Epidermal melanocyte (primary cell): ENCODE results near the gene N4BP2L1.

Experiments used
- DNase-seq: peaks from one replicate; pipeline ENCODE4 v3.0.0; 2011; ENCODE audit warnings: low spot score; ENCODE audit not compliant: insufficient read length

The N4BP2L1 gene

DNA sequence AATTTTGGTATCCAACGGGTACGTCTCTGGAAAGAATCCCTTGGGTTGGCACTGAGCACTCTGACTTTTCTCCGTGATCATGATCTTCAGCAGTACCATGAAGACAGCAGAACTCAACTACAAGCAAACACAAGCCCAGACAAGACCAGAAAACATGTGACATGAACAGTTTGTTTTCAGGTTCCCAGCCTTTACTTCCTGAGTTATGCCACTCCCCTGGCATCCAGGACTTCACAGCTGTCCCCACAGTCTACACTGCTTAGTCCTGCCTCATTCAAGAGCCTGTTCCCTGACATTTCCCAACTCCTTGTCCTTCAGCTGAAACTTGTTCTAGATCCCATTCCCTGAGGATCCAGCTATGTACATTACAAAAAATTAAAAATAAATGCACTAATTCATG, 4.9 kb upstream of the N4BP2L1 start:
- no peak for DNase-seq

DNA sequence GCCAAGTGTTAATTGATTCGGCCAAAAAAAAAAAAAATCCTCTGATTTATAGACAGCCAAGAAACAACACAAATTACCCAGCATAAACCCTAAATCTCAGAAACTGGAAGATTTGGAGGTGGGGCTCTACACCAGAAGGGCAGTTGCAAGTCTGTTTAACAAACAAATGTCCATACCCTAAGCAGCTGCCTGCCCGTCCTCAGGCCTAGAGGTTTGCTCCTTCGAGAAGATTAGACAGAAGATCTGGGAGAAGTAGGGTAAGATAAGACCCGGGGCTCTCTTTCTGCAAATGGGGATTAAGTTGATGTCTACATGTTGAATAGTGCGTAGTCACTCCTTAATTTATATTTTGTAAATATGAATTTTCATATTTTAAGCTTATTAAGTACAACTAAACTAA, 3.4 kb upstream of the N4BP2L1 start:
- DNase-seq = no peak

DNA sequence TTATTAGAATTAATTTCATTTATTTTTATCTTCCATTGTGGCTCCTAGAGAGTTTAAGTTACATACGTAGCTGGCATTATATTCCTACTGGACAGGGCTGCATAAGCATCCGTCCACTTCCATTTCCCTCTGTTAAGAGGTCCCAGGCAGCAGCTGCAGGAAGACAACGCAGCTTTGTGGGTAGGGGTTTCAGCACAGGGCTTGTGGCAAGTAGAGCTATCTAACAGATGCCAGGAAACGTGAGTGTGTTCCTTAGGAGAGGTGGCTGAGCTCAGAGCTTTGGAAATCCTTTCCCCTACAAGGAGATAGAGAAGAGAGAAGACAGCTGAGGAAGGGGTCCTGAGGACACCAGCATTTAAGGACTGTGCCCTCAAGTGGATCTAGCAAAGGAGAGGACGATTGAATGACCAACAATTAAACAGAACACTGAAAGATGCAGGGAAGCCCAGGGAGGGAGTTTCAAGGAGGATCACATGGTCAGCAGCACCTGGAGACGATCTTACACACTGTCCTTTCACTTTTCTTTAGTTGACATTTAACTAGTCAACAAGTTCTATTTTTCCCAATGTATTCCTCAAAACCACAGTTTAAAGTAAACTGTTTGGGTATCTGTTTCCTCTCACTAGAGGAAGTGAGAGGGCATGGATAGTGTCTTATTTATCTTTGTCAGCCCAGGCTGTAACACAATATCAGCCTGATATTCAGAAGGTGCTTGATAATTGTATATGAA, 2.3 kb upstream of the N4BP2L1 start:
- DNase-seq = no peak

DNA sequence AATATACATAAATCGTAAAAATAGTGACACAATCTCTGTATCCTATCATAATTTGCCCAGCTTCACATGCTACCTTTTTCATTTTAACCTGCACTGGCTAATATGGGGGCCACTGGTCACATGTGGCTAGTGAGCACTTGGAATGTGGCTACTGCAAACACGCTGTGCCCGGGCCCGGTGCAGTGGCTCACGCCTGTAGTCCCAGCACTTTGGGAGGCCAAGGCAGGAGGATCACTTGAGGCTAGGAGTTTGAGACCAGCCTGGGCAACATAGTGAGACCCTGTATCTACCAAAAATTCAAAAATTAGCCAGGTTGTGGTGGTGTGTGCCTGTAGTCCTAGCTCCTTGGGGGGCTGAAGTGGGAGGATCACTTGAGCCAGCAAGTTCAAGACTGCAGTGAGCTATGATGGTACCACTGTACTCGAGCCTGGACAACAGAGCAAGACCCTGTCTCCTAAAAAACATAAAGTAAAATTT, 1.5 kb upstream of the N4BP2L1 start:
- no peak for DNase-seq

DNA sequence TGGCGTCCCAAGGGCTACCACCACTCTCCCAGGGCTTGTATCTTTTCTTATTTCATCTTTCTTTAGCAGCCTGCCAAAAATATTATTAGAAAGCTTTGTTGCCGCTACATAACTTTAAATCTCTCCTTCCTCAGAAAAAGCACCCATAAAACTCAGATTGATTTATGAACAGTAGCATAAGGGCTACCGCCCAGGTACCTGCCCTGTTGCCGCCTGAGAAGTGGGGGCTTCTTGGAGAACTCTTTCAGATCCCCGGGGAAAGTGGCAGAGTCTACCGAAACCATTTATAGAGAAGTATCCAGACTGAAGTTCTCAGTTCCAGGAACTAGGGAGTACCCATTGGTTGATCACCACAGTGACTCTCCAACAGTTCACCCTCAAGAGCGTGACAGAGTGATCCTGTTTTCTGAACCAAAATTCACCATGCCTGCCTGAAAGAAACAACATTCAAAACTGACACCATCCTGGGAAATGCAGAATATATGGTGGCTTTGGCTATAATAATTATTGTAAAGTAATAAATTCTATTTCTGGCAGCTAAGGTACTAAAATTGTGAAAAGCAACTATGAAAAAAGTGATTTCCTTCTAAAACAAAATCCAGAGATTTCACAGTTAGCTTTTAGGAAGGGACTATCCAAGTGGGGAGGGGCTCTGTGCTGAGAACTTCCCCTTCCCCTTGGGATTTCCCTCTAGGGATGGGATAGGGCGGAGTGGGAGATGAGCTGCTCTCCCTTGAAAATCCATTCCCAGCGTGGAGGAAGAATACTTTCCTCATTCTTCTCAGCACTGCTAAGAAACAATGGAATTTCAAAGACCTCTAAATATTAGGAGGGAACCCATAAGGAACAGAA, 877 bp upstream of the N4BP2L1 start:
- DNase-seq = no peak

DNA sequence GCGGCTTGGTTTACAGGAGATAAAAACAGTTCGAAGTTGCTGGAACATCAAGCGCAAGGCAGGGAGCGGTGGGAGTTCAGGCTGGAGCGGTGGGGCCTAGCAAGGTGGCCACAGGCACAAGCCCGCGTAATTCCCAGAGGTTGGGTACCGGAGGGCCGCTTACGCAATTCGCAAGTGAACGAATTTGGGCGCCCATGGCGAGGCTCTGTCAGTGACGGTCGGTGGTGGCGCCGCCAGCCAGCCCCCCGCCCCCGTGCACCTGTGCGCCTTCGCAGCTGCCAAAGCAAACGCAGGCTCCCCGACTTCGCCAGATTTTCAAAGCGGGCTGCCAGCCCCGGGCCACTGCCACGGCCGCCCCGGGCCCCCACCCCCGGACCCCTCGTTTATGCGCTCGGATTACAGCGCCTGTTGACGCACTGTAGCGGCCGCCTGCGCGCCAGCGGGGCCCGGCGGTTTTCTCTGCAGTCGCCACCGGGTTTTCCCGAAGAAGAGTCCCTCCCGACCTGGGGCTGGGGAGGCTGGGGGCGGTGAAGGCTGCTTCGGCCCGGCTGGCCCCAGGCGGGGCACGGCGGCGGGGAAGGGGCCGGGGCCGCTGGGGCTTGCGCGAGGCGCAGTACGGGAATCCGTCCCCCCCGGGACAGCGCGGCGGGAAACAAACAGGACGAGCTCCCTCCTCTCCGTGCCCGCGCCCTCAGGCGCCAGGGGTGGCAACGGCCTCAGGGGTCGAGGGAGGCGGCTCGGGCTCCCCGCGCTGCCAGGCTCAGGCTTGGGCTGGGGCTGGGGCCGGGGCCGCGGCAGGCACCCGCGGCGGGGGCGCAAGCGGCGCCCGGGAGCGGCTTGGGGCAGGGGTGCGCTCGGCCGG, 709 bp downstream of the N4BP2L1 start:
- DNase-seq = no peak

DNA sequence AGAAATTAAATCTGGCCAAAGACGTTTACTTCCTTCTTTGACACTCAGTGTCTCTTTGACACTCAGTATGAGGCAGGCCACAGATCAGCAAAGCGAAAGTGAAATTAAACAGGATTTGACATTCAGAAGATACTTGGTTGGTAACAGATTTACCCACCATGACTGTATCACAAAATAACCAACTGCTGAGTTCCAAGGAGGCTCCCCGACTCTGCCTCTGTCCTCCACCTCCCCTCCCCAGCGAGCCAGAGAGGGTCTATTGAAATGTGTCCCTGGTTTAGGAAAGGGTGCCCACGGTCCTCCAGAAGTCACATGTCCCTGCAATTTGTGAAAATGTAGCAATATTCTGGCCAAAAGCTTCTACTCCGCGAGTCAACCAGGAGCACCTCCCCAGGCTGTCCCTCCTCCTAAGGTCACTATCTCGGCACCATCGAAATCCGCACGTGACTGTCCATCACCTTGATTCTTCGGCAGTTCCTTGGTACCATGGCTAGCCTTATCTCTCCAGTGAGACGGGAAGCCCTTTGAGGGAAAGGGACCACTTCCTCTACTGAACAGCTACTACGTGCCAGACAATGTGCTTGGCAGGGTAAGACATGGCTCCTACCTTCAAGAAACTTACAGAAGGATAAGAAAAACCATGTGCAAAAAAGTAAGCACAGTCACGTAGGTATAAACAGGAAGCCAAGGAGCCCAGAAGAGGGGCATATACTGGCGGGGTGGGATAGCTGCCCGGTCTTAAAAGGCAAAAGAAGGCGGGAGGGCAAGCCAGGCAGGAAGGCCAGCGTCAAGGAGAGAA, 1.5 kb downstream of the N4BP2L1 start:
- DNase-seq = no peak

DNA sequence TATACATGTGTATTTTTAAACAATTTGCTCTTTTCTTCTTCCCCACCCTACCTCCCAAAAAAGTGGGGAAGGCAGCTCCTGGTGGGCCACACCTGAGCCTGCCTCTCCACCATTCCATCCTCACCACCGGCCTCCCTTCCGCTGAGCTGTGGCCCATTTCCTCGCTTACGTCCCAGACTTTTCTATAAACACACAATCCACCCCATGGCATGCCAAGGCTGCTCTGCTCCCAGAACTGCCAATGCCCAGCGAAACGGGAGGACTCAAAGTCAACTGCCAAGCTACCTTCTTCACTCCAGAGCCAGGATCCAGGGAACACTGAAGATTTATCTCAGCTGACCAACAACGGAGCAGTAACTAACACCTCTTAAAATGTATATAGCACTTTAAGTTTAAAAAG, 2.8 kb downstream of the N4BP2L1 start:
- no peak for DNase-seq

DNA sequence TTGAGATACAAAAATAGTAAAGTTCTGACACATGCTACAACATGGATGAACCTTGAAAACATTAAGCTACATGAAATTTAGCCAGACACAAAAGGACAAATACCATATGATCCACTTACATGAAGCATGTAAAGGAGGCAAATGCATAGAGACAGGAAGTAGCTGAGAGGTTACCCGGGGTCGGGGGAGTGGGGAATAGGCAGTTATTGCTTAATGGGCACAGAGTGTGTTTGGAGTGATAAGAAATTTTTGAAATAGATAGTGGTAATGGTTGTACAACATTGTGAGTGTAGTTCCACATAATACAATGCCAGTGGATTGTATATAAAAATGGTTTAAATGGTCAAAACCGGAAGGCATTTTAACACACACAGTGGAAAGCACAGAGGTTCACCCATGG, 4.3 kb downstream of the N4BP2L1 start:
- no peak for DNase-seq

DNA sequence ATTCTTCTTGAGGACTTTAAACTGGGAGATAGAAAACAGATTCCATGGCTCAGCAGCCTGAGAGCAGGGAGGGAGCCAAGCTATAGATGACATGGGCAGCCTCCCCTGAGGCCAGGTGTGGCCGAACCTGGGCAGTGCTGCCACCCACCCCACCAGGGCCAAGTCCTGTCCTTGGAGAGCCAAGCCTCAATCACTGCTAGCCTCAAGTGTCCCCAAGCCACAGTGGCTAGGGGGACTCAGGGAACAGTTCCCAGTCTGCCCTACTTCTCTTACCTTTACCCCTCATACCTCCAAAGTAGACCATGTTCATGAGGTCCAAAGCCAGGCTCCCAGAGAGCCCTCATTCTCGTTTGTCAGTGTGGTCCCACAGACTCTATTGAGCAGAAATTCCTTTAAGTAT, 8.1 kb downstream of the N4BP2L1 start:
- no peak for DNase-seq

DNA sequence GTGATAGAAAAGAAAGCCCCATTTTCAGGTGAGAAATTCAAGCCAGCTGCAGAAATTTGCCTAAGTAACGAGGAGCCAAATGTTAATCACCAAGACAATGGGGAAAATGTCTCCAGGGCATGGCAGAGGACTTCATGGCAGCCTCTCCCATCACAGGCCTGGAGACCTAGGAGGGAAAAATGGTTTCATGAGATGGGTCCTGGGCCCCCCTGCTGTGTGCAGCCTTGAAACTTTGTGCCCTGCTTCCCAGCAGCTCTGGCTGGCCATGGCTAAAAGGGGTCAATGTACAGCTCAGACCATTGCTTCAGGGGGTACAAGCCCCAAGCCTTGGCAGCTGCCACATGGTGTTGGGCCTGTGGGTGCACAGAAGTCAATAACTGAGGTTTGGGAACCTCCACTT, 9.9 kb downstream of the N4BP2L1 start:
- no peak for DNase-seq

DNA sequence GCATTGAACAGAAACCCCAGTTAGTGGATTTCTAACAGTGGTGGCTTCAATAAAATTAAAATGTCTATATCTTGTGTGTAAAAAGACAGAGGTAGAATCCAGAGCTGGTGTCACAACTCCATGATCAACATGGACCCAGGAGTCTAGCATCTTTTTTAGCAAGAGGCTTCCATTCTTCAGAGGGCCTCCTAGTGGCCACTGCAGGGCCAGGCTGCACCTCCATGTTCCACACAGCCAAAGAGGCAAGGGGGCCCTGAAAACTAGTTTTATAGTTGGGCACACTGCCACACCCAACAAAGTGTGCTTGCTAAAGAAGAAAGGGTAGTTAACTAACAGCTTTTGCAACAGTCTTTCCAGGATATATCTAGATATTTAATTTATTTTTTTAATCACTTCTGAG, 12.9 kb downstream of the N4BP2L1 start:
- DNase-seq = no peak

DNA sequence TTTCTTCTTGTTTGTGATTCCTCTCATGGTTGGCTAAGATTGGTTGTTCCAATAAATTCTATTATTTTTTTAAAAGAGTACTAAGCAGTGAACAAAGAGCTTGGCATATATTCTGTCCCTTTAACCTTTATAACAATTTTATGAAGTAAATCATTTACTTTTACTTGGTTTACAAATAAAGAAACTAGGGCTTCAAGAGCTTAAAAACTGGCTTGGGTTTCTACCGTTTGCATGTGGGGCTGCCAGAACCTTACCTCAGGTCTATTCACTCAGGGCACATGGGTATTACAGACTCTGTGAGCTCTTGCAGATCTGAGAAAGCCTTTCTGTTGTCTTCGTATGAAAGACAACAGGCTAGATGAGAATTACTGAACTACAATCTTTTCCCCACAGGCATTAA, 13.3 kb downstream of the N4BP2L1 start:
- DNase-seq = no peak

DNA sequence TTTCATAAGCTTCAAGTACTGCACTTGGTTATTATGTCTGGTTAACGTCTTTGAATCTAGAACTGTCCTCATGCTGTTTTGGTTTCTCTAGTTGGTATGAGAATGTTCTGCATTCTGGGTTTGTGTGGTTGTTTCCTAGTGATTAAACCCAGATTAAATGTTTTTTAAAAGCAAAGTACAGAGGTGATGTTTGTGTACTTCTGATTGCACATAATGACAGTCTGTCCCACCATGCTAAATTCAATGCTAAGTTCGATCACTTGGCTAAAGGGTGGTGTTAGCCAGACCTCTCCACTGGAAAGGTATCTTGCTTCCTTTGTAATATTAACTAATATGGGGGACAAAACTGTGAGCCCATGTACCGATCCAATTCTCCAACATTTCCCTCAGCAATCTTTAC, 14.6 kb downstream of the N4BP2L1 start:
- DNase-seq = no peak

DNA sequence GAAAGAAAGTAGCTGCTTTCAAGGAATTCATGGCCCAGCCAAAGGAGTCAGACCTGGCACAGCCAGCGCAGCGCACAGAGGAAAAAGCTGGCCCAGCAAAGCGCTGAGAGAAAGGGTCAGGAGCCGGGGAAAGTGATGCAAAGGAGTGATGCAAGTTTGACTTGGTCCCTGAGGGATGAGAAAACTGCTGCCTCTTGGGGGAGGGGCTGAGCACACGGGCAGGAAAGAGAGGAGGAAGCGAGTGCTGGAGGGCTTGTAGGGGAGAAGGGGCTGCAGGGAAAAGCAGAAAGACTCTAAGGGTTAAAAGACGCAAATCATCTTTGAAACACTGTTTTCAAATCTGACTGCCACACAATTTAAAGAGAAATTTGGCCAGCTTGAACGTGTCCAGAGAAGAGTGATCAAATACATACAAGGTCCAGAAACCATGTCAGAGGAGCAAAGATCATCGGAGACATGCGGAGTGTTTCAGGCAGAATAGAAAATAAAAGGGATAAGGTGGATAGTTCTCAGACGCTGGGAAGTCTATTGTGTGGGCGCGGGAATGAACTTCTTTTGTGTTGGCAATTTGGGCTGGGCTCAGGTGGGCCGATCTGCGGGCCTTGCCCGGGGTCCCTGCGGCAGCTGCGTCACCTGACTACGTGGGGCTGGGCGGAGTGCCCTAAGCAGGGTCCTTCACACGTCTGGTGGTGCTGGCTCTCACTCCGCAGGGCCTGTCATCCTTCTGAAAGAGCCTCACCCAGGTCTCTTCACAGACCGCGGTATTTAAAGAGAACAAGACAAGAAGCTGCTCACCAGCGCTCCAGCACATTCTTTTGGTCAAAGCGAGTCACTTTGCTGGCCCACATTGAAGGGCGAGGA, 18.1 kb downstream of the N4BP2L1 start:
- no peak for DNase-seq

DNA sequence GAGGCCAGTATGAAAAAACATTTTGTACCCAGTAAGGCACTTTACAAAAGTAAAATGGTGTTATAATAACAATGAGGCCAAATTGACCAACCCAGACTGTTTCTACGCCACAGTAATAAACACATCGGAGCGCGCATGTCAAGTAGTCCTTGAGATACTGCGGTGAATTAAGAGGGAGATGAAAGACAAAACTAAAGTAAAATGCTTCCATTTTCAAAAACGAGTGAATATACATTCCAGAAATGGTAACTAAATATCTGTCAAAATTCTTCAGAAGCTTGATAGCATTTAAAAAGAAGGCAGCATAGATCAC, 19.0 kb downstream of the N4BP2L1 start:
- no peak for DNase-seq

DNA sequence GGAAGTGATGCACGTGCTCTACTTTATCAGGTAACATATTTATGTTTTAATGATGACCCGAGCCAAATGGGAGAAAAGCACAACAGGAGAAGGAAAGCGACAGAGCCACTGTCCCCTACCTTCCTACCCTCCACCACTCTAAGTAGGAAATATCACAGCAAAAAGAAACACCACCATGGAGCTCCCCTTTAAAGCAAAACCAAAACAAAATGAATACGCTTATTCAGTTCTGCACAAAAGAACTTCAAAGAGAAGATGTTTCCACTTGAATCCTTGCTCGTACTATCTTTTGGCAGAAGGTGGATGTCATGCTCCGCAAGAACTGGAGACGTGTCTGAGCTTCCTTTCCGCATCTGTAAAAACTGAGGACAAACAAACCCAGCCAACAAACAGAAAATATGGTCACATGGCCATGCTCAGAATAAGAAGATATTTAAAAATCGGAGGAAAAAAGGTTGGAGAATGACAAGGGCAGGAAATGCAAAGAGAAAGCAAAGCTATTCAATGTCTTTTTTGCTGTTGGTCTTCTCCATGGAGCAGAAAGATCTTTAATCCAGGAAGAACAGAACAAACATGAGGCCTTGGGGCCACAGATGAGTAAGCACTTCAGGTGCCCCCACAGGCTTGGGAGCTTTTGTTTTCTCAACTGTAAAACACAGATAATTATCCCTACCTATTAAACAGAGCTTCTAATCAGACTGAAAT, 19.5 kb downstream of the N4BP2L1 start:
- no peak for DNase-seq

DNA sequence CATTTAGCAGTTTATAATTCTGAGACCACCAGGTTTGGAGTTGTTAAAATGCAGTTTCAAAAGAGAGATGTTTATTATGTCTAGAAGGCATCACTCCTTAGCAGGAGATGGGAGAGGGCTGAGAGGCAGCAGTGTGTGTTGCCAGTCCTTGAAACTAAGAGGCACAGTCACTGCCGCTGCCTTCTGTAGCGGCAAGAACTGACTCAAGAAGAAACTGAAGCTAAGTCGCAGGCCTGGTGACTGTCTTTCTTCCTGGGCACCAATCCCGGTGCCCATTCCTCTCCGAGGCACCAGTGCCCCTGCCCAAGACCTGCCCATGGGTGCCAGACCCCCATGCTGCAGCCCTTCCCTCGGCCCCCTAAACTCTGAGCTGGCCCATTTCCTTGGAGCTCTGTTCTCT, 20.1 kb downstream of the N4BP2L1 start:
- no peak for DNase-seq

DNA sequence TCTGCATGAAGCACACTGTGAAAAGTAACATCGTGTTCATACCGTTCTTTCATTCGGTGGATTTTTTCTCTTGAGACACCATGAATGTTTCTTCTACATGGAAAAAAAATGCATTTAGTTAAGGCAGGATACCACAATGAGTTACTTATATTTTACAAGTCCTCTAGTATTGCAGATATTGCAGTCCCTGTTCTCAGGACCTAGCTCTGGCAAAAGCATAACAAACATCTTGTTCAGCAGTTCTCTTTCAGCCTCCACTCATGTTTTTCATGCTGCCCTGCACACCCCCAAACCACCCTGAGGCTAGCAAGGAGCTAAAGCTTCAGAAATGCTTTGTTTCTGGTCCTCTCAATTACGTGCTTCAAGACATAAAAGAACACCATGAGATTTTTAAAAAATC, 24.8 kb downstream of the N4BP2L1 start:
- peak; percentile 55 for DNase-seq
